ENCODE measurements around the gene CMSS1.
A peak's percentile ranks its signal among the peaks of the same experiment; 100 is the strongest.

Gene CMSS1

GRCh38 chr3:99877031-99877579, 59.4 kb downstream of the CMSS1 start:
- Histone ChIP-seq H3K27ac (replicated peaks) (peak overlapping the region; percentile 78; the same call in 1 of the 2 replicates), H3K27me3 (ENCODE audit: insufficient read depth, poor library complexity, severe bottlenecking) (no peaks in the 10 kb centered on the region), H3K4me3 (replicated peaks; ENCODE audit: insufficient read depth, low read length) (no peak overlapping the region)
- TF ChIP-seq REST (IDR thresholded peaks at IDR 0.05; ENCODE audit: insufficient replicate concordance, low read depth) (no peak), SPI1 (IDR thresholded peaks at IDR 0.05; ENCODE audit: borderline replicate concordance, low read depth) (no peak), GABPA (IDR thresholded peaks at IDR 0.05; ENCODE audit: low read depth) (no peak), POLR2AphosphoS5 (IDR thresholded peaks at IDR 0.05; ENCODE audit: low read depth) (no peak)
- TF ChIP-seq, protein P1, sequence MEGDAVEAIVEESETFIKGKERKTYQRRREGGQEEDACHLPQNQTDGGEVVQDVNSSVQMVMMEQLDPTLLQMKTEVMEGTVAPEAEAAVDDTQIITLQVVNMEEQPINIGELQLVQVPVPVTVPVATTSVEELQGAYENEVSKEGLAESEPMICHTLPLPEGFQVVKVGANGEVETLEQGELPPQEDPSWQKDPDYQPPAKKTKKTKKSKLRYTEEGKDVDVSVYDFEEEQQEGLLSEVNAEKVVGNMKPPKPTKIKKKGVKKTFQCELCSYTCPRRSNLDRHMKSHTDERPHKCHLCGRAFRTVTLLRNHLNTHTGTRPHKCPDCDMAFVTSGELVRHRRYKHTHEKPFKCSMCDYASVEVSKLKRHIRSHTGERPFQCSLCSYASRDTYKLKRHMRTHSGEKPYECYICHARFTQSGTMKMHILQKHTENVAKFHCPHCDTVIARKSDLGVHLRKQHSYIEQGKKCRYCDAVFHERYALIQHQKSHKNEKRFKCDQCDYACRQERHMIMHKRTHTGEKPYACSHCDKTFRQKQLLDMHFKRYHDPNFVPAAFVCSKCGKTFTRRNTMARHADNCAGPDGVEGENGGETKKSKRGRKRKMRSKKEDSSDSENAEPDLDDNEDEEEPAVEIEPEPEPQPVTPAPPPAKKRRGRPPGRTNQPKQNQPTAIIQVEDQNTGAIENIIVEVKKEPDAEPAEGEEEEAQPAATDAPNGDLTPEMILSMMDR (IDR thresholded peaks at IDR 0.05; ENCODE audit: insufficient read depth, low read length) = no peak
- no peak for DNase-seq (ENCODE audit: low read depth in 1 of 2, low spot score in 1 of 2)

DNA sequence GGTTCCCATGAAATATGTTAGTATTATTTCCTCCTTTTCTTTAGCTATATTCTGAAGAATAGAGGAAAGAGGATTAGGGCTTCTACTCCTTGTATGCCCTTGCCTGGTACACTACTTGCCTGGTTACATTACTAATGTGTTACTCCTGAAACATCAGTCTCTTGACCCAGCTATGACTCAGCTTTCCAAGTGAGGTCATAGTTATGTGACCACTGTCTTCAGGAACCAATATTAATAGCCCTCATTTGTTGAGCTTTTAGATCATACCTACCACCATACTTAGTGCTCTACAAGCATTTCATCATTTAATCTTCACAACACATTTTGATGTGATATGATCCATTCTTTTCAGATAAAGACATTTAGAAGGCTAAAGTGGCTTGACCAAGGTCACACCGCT, 60.3 kb downstream of the CMSS1 start:
- no peaks in the 10 kb centered on the region for H3K27me3 ChIP-seq (ENCODE audit: insufficient read depth, poor library complexity, severe bottlenecking)
- H3K4me3 ChIP-seq (replicated peaks; ENCODE audit: insufficient read depth, low read length) = no peak overlapping the region
- no peak for DNase-seq (ENCODE audit: low read depth in 1 of 2, low spot score in 1 of 2)
- TF ChIP-seq GABPA (IDR thresholded peaks at IDR 0.05; ENCODE audit: low read depth) = no peak
- no peak for TF ChIP-seq REST (IDR thresholded peaks at IDR 0.05; ENCODE audit: insufficient replicate concordance, low read depth)
- TF ChIP-seq POLR2AphosphoS5 (IDR thresholded peaks at IDR 0.05; ENCODE audit: low read depth) = no peak
- TF ChIP-seq, protein P1 (IDR thresholded peaks at IDR 0.05; ENCODE audit: insufficient read depth, low read length) = no peak
- no peak for TF ChIP-seq SPI1 (IDR thresholded peaks at IDR 0.05; ENCODE audit: borderline replicate concordance, low read depth)
- H3K27ac ChIP-seq (replicated peaks) = no peak overlapping the region

DNA sequence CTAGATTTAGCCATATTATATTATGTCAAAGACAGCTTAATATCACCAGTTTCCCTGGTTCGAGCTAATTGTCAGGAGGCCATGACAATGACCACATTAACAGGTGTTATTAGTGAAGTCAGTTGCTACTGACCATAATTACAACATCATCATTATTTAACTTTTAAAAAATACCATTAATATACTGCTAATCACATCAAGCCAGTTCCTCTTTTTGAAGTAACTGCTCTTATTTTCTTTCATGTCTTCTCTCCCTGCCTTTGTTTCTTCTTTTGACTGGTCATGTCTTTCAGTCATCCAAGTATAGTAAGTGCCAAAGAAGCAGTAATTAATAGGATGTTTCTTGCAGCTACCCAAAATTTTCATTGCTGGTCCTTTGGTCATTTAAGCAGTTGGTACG, 61.6 kb downstream of the CMSS1 start:
- H3K4me3 ChIP-seq (replicated peaks; ENCODE audit: insufficient read depth, low read length) = no peak overlapping the region
- no peaks in the 10 kb centered on the region for H3K27me3 ChIP-seq (ENCODE audit: insufficient read depth, poor library complexity, severe bottlenecking)
- no peak for DNase-seq (ENCODE audit: low read depth in 1 of 2, low spot score in 1 of 2)
- TF ChIP-seq POLR2AphosphoS5 (IDR thresholded peaks at IDR 0.05; ENCODE audit: low read depth) (no peak), SPI1 (IDR thresholded peaks at IDR 0.05; ENCODE audit: borderline replicate concordance, low read depth) (peak; percentile 53), GABPA (IDR thresholded peaks at IDR 0.05; ENCODE audit: low read depth) (no peak), REST (IDR thresholded peaks at IDR 0.05; ENCODE audit: insufficient replicate concordance, low read depth) (no peak)
- H3K27ac ChIP-seq (replicated peaks) = no peak overlapping the region
